Activated CD4-positive, alpha-beta T cell treated with anti-CD3 and anti-CD28 coated beads, Interleukin-2, amount 50 U/mL, for 1 hour (primary cell): ENCODE measurements around the gene LDB2.
"Not testable (repeated sequence)": the region's sequence is repeated elsewhere in the genome, so short reads cannot be mapped to it uniquely, and the experiment has no call there.

ENCODE experiments used
- DNase-seq: peaks from one replicate; pipeline ENCODE4 v3.0.0-alpha.2; 2020

LDB2 gene

DNA sequence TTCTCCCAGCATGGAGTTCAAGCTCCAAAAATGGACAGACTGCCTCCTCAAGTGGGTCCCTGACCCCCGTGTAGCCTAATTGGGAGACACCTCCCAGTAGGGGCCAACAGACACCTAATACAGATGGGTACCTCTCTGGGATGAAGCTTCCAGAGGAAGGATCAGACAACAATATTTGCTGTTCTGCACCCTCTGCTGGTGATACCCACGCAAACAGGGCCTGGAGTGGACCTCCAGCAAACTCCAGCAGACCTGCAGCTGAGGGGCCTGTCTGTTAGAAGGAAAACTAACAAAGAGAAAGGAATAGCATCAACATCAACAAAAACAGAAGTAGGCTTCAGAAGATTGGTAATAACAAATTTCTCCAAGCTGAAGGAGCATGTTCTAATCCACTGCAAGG, 269.2 kb downstream of the LDB2 start:
- not testable (repeated sequence) for DNase-seq

DNA sequence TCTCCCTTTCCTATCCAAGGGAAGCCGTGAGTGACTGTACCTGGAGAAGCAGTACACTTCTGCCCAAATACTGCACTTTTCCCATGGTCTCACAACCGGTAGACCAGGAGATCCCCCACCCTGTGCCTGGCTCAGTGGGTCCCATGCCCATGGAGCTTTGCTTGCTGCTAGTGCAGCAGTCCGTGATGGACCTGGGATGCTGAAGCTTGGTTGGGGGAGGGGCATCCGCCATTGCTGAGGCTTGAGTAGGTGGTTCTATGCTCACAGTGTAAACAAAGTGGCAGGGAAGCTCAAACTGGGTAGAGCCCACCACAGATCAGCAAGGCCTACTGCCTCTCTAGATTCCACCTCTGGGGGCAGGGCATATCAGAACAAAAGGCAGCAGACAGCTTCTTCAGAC, 269.6 kb downstream of the LDB2 start:
- DNase-seq = not testable (repeated sequence)

DNA sequence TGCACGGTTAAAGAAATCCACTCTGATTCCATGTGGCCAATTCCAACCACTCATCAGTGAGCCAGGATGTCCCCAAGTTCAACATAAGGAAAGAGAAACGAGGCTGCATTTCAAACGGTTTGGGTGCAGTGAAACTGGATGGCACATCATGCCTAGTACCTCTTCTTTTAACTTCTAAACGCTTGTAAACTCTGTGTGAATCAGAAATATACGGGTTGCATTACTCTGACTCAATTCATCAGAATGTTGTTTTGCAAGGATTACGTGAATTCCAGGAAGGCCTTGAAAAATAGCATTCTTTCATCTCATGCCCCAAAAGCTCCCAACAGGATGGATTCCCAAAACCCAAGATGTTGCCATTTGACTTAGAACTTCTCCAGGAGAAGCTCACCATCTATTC, 270.4 kb downstream of the LDB2 start:
- DNase-seq = no peak

DNA sequence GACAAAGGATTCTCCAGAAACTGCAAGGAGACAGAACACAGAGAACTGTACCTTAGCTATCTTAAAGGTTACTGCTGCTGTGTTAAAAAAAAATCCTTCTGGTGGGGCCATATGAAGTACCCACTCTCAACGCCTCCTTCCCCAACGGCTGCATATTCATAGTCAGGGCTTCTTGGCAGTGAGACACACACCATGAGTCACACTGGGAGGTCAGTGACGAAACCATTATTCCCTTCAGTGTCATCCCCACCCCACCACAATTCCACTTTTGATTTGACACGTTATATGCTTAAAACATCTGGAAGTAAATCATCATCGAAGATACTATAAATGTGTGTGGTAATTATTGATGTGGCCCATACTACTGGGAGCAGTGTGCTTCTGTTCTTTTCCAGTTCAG, 271.5 kb downstream of the LDB2 start:
- no peak for DNase-seq

DNA sequence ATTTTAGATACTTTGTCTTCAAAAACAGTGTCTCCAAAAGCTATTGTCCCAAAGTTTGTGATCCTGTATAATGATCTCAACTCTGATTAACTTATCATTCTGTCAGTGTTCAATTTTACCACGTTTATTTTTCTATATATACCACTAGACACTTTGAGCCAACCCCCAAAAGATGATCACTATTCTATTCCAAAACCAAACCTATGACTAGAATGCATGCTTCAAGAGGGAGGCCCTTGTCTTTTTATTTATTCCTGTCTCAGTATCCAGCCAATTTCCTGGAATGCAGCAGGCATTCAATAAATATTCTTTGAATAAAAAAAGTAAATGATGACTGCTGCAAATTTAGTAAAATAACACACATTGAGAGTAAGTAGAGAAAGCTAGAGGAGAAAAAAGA, 275.6 kb downstream of the LDB2 start:
- DNase-seq = no peak

DNA sequence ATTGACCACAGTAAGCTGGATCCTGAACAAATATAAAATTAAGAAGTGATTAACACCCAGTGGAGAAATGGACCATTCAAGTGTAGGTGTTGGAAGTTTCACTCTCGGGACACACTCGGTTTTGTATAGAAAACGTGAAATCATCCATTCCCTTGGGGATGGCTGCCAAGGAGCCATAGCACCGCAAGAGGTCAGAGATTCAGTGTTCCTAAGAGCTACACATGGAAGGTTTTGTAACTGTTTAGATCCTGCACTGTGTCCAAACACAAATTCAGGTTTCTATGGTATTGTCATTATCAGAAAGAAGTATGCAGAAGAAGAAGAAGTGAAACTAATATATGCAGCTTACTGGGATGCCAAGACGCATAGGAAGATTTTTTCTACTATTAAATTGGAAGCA, 281.0 kb downstream of the LDB2 start:
- DNase-seq = no peak

DNA sequence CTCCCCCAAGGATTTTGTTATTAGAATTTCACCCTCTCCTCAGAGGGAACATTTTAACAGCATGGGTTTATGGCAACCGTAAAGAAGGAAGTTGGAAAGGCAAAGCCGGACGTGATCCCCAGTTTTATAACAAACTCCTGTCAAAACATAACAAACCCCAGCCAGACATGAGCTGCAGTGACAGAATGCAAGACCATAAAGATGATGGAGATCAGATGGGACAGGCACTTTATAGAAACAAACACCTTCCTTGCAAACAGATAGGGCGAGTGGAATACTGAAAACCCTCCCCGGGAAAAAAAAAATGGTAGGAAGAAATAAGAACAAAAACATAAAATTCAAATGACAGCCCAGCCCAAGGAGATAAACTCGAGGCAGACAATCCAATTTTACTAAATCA, 281.4 kb downstream of the LDB2 start:
- no peak for DNase-seq

DNA sequence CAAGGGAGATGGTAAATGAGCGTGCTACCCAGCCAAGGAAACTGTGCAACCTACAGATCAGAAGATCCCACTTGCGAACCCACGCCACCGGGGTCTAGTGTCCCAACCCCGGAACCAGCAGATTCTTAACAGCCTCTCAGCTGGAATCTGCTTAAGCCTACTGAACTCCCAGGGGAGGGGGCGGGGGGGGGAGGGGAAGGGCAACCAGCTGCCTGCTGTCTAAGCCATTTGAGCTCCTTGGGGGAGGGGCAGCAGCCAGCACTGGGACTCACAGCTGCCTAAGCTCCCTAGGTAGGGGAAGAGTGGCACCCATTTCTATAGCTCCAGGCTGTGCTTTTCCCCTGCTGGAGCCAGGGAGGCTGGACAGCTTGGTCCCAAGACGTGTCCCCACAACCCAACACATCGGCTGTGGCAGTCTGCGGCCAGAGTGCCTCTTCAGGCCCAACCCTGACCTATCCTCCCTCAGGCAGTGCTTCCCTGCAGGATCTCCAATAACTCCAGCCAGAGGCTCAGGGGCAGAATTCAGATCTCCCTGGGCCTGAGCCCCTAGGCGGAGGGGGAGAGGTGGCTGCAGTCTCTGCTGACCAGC, 289.2 kb downstream of the LDB2 start:
- no peak for DNase-seq

DNA sequence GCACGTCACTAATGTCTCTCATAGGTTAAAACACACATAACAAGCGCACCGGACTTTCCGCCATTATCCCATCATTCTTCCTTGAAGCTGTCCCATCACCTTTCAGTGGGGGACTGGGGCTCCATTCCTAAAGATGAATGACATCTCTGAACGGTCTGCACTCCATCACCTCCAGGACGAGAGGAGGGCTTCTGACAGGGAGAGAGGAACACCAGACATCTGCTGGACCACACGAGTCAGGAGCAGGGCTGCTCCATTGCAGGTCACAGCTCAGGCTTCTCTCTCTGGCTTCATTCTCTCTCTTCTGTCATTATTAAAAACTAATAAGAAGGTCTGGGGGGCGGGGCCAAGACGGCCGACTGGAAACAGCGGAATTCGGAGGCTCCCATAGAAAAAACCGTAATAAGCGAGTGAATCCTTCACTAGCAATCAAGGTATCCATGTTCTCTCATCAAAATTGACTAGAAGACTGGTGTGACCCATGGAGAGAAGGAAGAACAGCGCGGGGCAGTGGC, 289.8 kb downstream of the LDB2 start:
- no peak for DNase-seq

DNA sequence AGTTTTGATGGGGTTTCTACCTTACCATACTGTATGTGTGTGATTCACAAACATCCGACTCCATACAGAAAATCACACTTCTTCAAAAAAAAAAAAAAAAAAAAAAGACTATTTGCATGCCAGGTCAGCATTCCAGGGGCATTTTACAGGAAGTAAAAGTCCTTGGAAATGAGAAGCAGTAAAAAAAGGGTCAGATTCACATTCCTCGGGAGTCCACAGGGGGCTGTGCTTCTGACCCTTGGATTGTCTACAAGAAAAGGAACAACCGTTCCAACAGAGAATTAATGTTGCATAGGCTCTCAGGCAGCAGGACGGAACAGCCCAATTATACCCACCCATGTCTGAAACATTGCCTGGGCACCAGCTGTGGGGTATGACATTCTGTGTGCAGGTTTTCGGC, 290.3 kb downstream of the LDB2 start:
- DNase-seq = no peak

DNA sequence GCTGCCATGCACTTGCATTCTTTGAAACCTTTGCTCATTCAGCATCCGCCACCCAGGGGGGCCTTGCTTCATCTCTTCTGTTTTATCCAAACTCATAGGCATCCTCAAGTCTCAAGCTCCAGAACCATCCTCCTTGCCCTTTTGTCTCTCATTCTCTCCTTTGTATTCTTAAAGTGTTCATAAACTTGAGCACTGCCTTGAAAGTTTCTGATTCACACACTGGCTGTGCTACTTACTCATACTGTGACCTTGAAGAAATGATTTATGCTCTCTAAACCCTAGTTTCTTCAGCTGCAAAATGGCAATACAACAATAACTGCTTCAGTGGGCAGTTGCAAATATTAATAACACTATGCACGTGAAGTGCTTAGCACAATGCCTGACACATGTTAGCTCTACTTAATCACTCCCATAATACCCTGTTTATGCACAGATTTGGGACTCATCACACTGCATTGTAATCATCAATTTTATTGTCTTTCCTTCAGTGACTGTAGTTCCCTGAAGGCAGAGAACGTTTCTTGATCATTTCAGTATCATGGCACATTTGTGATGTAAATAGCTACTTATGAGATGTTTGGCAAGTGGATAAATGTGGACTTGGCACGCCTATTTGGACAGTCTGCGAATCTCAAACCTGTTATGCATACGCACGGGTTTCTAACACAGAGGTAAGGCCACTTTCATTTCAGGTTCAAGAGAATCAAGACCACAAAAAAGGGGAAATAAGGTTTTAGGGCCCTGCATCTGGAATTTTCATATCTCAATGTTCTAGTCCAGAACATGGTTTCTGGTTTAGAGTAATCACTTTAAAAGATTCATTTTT, 291.0 kb downstream of the LDB2 start:
- no peak for DNase-seq

DNA sequence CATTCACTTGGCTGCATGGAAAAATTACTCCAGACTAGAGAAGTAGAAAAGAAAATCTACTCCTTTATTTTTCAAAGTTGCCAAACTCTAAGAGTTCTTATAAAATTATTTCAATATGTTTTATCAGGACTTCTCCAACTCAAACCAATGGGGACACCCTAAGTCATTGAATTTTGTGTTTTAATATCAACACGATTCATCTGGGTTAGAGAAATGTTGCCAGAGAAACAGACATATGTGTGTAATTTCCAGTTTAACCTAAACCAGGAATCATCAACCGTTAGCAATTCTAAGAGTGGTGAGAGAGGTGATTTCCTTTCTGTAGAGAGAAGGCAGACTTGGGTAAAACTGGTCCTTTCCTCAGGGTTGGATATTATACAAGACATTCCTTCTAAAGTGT, 291.8 kb downstream of the LDB2 start:
- DNase-seq = no peak

DNA sequence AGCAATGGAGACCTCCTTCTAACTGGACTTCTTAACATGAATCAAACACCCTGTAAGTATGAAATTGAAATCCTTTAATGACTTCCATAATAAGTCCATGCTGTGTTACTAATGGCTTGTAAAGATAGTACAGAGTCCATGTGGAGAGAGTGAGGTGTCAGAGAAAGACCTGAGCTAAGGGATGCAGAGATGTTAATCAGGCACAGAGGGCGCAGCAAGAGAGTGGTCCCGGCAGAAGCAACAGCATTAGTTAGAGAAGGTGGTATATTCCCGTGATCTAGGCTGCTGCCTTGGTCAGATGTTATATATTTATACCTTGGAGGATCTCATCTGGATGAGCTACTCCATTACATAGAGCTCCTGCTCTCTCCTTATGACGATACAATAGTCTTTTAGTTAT, 295.3 kb downstream of the LDB2 start:
- DNase-seq = no peak

DNA sequence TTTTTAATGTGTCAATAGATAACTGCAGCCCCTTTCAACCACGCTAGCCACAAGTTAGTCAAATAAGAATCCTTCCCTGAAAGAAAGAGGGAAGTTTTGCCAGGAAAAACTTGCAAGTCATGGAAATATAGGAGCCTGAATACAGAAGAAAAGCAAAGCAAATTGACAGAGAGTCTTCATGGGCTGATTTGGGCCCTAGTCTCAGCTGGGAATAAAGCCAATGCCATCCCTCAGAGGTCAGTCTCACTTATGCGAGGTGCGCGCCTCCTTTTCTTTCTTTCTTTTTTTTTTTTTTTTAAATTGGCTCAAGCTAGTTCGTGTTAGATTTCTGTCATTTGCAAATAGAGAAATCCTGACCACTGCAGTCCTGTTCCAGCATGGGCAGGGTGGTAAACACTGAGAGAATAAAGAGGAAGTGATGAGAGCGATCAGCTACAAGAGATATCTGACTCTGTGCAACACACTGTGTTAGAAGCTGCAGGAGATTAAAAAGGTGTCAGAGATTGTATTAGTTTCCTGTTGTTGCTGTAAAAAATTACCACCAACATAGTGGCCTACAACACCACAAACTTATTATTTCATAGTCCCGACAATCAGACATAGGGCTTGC, 299.7 kb downstream of the LDB2 start:
- no peak for DNase-seq

DNA sequence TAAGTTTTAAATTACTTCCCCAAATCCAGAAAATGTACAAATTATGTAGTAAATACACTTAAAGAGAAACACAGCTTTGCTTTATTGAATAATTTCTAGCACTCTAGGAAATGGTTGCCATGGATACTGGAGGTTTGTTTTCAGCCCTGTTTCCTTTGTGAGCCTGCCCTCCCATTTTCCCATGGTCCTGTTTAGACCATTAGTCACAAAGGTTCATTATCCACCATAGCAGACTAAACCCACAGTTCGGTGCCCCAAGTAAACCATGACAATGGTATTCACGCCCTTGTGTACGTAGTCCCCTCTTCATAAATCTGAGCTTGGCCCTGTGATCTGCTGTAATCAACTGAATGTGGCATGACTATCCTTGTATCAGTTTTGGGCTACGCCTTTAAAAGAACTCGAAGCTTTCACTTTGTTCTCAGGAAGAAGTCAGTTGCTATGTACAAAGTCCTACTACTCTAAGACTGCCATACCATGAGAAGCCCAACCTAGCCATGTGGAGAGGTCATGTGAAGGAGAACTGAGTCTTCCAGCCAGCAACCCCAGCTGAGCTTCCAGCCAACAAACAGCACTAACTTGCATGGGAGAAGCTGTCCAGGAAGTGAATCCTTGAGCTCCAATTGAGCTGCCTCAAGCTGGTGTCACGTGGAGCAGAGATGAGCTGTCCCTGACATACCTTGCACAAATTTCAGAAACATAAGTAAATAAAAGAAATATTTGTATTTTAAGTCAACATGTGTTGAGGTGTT, 300.4 kb downstream of the LDB2 start:
- DNase-seq = no peak

DNA sequence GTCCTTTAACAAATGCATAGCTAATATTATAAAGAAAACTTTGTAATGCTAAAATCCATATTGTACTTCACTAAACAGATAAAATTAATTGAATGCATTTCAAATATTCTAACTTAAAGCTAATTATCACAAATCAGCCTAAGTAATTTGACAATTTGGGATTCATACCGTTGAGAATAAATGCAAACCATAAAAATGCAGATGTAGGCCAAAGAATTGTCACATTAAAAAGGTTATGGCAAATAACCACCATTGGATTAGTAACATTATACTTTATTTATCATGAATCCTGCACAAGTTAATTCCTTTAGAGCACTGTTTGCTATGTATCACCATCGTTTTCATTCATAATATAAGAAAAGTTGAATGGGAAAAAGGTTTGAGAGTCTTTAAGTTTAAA, 301.0 kb downstream of the LDB2 start:
- no peak for DNase-seq

DNA sequence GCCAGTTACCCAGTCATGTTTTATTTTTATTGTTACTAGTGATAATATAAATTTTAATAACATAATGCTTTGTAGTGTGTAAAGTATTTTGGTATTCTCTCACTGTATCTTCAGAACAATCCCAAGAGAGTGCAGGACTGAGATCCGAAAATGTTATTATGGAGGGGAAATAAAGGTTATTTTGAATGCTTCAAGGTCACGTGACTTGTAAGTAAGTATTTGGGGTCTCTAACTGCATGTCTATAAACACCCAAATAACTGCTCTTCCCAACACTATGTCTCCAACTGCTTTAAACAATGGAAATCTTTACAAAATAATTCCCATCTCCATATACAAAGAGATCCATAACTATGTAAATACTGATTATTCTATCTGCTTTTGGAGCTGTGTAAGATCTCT, 302.2 kb downstream of the LDB2 start:
- DNase-seq = no peak

DNA sequence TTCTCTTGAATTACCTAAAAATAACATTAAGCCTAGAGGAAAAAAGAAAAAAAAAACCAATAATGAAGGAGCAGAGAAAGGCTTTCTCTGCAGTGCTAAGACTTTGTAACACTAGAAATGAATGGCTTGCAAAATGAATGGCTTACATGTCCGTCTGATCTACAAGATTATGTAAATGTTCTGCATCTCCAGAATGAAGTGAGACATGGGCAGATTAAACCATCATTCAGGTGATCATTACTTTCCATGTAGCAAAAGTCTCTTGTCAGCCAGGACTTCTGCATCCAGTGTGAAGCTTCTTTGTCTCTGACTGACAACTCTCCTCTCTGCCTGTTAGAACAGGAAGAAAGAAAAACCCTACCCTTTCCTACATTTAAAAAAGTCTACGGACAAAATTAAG, 304.3 kb downstream of the LDB2 start:
- no peak for DNase-seq

DNA sequence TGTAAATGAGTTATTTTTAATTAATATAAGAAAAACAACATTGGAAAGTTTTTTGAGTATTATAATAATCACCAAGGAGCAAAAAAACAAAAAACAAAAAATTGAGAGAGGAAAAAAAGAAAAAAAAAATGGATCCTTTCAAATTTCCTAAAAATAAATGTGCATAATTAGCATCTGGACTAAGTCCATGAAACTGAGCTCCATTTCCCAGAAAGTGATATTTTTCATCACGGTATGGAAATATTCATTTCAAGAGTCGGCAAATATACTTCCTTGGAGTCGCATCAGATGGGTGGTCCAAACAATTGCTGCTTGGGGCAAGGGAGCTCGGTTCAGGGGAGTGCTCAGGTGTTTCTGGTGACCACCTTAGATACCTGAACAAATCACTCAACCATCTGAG, 305.1 kb downstream of the LDB2 start:
- no peak for DNase-seq

DNA sequence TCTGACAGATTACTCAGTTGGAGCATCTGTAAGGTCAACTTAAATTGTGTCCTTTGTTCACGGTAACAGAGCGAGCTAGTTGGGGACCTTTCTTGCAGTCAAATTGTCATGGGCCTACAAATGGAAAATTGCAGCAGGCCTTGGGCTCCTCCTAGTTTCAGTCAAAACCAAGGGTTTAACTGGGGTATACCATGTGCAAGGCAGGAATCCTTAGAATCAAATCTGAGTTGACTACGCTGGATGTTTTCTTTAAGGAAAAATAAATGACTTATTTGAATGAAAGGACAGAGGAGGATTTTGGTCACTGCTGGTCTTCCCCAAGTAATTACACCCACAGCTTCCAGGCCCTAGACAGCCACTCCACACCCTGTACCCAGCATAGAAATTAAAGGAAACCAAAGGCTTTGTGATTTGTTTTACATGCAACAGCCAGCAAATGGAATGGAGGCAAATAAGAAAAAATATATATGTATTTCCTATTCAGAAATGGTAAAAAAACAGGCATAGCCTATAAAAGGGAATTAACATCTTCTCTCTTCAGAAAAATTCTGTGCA, 307.1 kb downstream of the LDB2 start:
- no peak for DNase-seq

DNA sequence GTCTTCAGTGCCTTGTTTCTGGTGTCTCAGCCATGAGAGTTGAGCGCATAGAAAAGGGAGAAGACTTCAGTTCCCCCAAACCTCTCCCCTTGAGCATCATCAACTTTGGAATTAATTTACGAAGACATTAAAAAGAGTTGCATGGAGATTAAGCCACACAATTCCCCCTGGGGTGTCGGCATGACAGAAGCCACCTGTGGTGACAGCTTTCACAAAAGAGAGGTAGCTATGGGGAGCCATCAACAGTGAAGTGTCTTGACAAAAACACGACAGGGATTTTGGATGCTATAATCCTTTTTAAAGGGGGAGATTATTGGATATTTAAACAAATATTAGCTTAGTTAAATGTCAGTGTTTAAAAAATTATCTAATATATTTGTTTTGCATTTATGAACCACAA, 307.6 kb downstream of the LDB2 start:
- no peak for DNase-seq

DNA sequence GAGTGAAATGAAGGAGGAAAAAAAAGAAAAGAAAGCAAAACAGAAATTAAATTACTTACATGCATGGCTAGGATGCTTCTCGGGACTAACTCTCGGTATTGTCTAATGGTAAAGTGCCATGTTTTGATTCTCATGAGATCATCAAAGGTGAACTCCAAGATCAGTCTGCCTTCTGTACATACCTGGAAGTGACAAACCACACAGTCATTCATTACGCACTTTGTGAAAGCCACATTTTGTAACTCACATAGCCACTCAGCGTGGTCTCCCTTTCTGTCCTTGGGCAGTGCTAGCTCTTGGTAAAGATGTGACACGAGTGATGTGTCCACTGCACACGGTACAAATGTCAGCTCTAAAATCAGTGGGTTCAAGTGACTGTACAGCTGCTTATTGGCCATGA, 309.8 kb downstream of the LDB2 start:
- no peak for DNase-seq

DNA sequence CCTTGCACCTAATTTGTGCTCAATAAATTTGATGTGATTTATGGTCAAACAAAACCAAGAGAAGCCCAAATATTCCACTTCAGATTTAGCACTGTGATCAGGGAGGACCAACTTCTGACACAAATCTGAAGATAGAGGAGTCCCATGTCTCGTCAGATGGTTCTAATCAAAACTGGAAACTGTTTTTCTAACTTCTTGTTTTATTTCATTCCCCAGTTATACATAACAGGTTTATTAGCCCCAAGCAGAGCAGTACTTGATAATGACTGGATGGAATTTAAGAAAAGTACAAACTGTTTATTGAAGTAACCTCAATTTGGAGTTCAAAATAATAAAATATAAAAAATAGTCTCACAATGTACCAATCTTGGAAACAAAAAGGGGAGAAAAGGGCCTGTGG, 310.3 kb downstream of the LDB2 start:
- no peak for DNase-seq
